ENCODE measurements around the gene SLC28A1. TPM values are rescaled to one million over a fixed set of nuclear protein-coding genes. Genes with fewer than 3 reads are reported as not detected.

SLC28A1 gene
- total RNA-seq, 1 experiment from 2014 or later, result not detected

- TF ChIP-seq SRF (IDR thresholded peaks at IDR 0.05; ENCODE audit: low read depth) (no peak), FOSL1 (IDR thresholded peaks at IDR 0.05; ENCODE audit: low read depth) (no peak), JUND (IDR thresholded peaks at IDR 0.05) (peak; percentile 82), ZNF274 (IDR thresholded peaks at IDR 0.05; ENCODE audit: low read depth, low read length) (no peak), MAX (IDR thresholded peaks at IDR 0.05) (peak; percentile 76), EZH2 (IDR thresholded peaks at IDR 0.05) (no peak), SP1 (IDR thresholded peaks at IDR 0.05; ENCODE audit: low read depth) (peak; percentile 98), EZH2phosphoT487 (IDR thresholded peaks at IDR 0.05; ENCODE audit: borderline replicate concordance) (no peak), ZBTB33 (IDR thresholded peaks at IDR 0.05; ENCODE audit: extremely low read depth, insufficient replicate concordance, low read length) (no peak), CBX3 (IDR thresholded peaks at IDR 0.05; ENCODE audit: low read depth) (peak; percentile 6; the same call in 1 of the 2 replicates)
These were observed 96.7 kb downstream of the SLC28A1 start (continued) for GRCh38 chr15:84981054-84981710.

GRCh38 chr15:84981711-84982300 lies 97.3 kb downstream of the SLC28A1 start, which contains the start of gene PDE8A:
Gene PDE8A (plus strand): TSS chr15:84981856. CDS start chr15:84982163, 307 bp downstream.
- Histone ChIP-seq H3K4me2 (ENCODE audit: low read length) (peak within 1 kb of the TSS; percentile 92), H3K79me2 (ENCODE audit: insufficient read depth, low read length) (peaks cover 46% of the 10 kb centered on the region), H3K4me1 (ENCODE audit: control insufficient read depth in 1 of 2, insufficient read depth in 2 of 2, low read length in 2 of 2) (peaks cover 10 to 31% of the 10 kb centered on the region in 2 experiments; a peak in 3 of 4 replicates), H3K9me3 (ENCODE audit: control insufficient read depth in 1 of 2, insufficient read depth in 1 of 2, low read depth in 1 of 2, low read length in 2 of 2) (no peaks in the 10 kb centered on the region), H2AFZ (ENCODE audit: low read depth, low read length, poor library complexity, severe bottlenecking) (no peak within 1 kb of the TSS), H3K9me2 (ENCODE audit: insufficient read depth) (no peaks in the 10 kb centered on the region), H3K27me3 (ENCODE audit: insufficient read depth, low read length) (no peaks in the 10 kb centered on the region), H3K9ac (ENCODE audit: low read length) (peak within 1 kb of the TSS; percentile 81), H4K20me1 (ENCODE audit: insufficient read depth) (peaks cover 7% of the 10 kb centered on the region; the same call in 1 of the 2 replicates), H3K27ac (ENCODE audit: low read depth, low read length) (peak within 1 kb of the TSS; percentile 91), H3K4me3 (replicated peaks in 1 of 2; ENCODE audit: low read depth in 1 of 2, low read length in 2 of 2) (peak within 1 kb of the TSS; percentile 69 to 75), H3K36me3 (ENCODE audit: control insufficient read depth in 1 of 2, insufficient read depth in 2 of 2, low read length in 2 of 2) (no peaks in the 10 kb centered on the region)
- ChIA-PET RAD21 (ENCODE audit: low non-redundant PET in 1 of 2, low total read pairs in 2 of 2, uncharacterized antibody in 2 of 2, unreplicated experiment in 2 of 2) (no interaction called here), POLR2A (interaction anchor here (1.0 to 1.6 kb wide), 3 partner anchors 10 to 25 kb away, joined by 3 to 6 read pairs (median 4); no protein-coding TSS in a partner anchor), CTCF (interaction anchor here (1.6 to 1.8 kb wide), 2 partner anchors 54 to 394 kb away, joined by 4 to 5 read pairs; no protein-coding TSS in a partner anchor)
- no peak for DNase-seq (ENCODE audit: low read depth, low spot score)
- ATAC-seq, result peak; percentile 21
- intact Hi-C loops (cut with micrococcal nuclease), result loop anchor here (2.0 kb wide), 2 partner anchors 51 to 63 kb away; no protein-coding TSS in a partner anchor
- peak; percentile 74; the same call in 1 of the 2 replicates for TF ChIP-seq ZFX (IDR thresholded peaks at IDR 0.05)
- TF ChIP-seq ELF1 (IDR thresholded peaks at IDR 0.05; ENCODE audit: borderline replicate concordance, low read depth), result no peak
- BruUV-seq (replicated peaks), result no TSS peak
